Measurements from ENCODE around the gene FRMPD2. TPM values are rescaled to one million over a fixed set of nuclear protein-coding genes. Genes with fewer than 3 reads are reported as not detected.

Gene FRMPD2
- total and polyA plus RNA-seq, 2 donors (not counting 3 experiments of a cell fraction or from before 2014, with no cell fraction given): 0.42 TPM; not detected in 1

GRCh38 chr10:48210966-48211365 is 63.5 kb downstream of the FRMPD2 start:
- no peaks in the 10 kb centered on the region for H3K4me1 ChIP-seq (ENCODE audit: control insufficient read depth, extremely low read depth, insufficient read depth, low read length)
- no peak overlapping the region for H3K4me3 ChIP-seq (replicated peaks in 1 of 3; ENCODE audit: insufficient read depth in 1 of 3, low read depth in 1 of 3, low read length in 3 of 3)
- dilution Hi-C loops (cut with MboI; ENCODE audit: extremely low pct_ligation_motif_present, low sequenced_read_pairs): no loop called here
- intact Hi-C loops (cut with micrococcal nuclease): no loop called here
- POLR2A ChIA-PET: no interaction called here
- no peaks in the 10 kb centered on the region for H3K9me3 ChIP-seq (replicated peaks; ENCODE audit: control insufficient read depth, insufficient read depth, low read length)
- H3K79me2 ChIP-seq (ENCODE audit: control insufficient read depth, insufficient read depth, low read length): no peaks in the 10 kb centered on the region
- H3K27ac ChIP-seq (ENCODE audit: insufficient read depth, low read depth, low read length): no peak overlapping the region
- no peak overlapping the region for H3K9ac ChIP-seq (replicated peaks; ENCODE audit: extremely low read depth, insufficient read depth, low read length)
- FAIRE-seq: no peak
- CTCF ChIA-PET: no interaction called here
- H4K20me1 ChIP-seq (replicated peaks; ENCODE audit: control insufficient read depth, extremely low read depth, insufficient read depth, low read length): no peaks in the 10 kb centered on the region
- BruUV-seq (replicated peaks): no TSS peak
- no peaks in the 10 kb centered on the region for H3K36me3 ChIP-seq (ENCODE audit: control insufficient read depth in 2 of 2, extremely low read depth in 1 of 2, insufficient read depth in 2 of 2, low read length in 2 of 2)
- H3K4me2 ChIP-seq (ENCODE audit: insufficient read depth, low read length): no peak overlapping the region
- TF ChIP-seq MAX (IDR thresholded peaks at IDR 0.05; ENCODE audit: insufficient read depth, insufficient read length) (no peak), POLR2A (IDR thresholded peaks at IDR 0.05; ENCODE audit: low read depth, low read length) (no peak)
- H3K9me1 ChIP-seq (replicated peaks; ENCODE audit: control insufficient read depth, extremely low read depth, insufficient read depth, low read length): no peaks in the 10 kb centered on the region
- peaks cover 3% of the 10 kb centered on the region in 2 experiments for H3K27me3 ChIP-seq (ENCODE audit: control insufficient read depth in 2 of 2, insufficient read depth in 2 of 2, low read length in 2 of 2)
- no peak for DNase-seq (ENCODE audit: low read depth, low spot score)
- H2AFZ ChIP-seq (ENCODE audit: low read depth, low read length): no peak overlapping the region

GRCh38 chr10:48210391-48210790 is 64.1 kb downstream of the FRMPD2 start:
- no peaks in the 10 kb centered on the region for H3K36me3 ChIP-seq (ENCODE audit: control insufficient read depth in 2 of 2, extremely low read depth in 1 of 2, insufficient read depth in 2 of 2, low read length in 2 of 2)
- no peaks in the 10 kb centered on the region for H3K9me1 ChIP-seq (replicated peaks; ENCODE audit: control insufficient read depth, extremely low read depth, insufficient read depth, low read length)
- H3K4me3 ChIP-seq (replicated peaks in 1 of 3; ENCODE audit: insufficient read depth in 1 of 3, low read depth in 1 of 3, low read length in 3 of 3): no peak overlapping the region
- peaks cover 3 to 4% of the 10 kb centered on the region in 2 experiments for H3K27me3 ChIP-seq (ENCODE audit: control insufficient read depth in 2 of 2, insufficient read depth in 2 of 2, low read length in 2 of 2)
- H2AFZ ChIP-seq (ENCODE audit: low read depth, low read length): no peak overlapping the region
- CTCF ChIA-PET: no interaction called here
- intact Hi-C loops (cut with micrococcal nuclease): no loop called here
- no peaks in the 10 kb centered on the region for H3K79me2 ChIP-seq (ENCODE audit: control insufficient read depth, insufficient read depth, low read length)
- BruUV-seq (replicated peaks): no TSS peak
- dilution Hi-C loops (cut with MboI; ENCODE audit: extremely low pct_ligation_motif_present, low sequenced_read_pairs): no loop called here
- no peak for TF ChIP-seq MAX (IDR thresholded peaks at IDR 0.05; ENCODE audit: insufficient read depth, insufficient read length)
- no peak for TF ChIP-seq FOS (IDR thresholded peaks at IDR 0.05; ENCODE audit: borderline replicate concordance, insufficient read depth, low read length)
- TF ChIP-seq POLR2A (IDR thresholded peaks at IDR 0.05; ENCODE audit: low read depth, low read length): no peak
- no peak for TF ChIP-seq POLR2AphosphoS5 (IDR thresholded peaks at IDR 0.05; ENCODE audit: insufficient read depth, low read depth, low read length)
- TF ChIP-seq MYC (IDR thresholded peaks at IDR 0.05; ENCODE audit: low read depth, low read length): no peak
- no peak for TF ChIP-seq EZH2 (IDR thresholded peaks at IDR 0.05; ENCODE audit: borderline replicate concordance, low read depth, low read length, severe bottlenecking)
- TF ChIP-seq JUN (IDR thresholded peaks at IDR 0.05; ENCODE audit: borderline replicate concordance, insufficient read depth, insufficient read length, low read depth): no peak
- no peak for TF ChIP-seq GATA2 (IDR thresholded peaks at IDR 0.05; ENCODE audit: insufficient read depth, insufficient read length, low read depth, low read length)
- TF ChIP-seq CTCF (IDR thresholded peaks at IDR 0.05; ENCODE audit: extremely low read depth in 1 of 2, insufficient read depth in 1 of 2, low read depth in 1 of 2, low read length in 2 of 2): no peak
- no peak overlapping the region for H3K4me2 ChIP-seq (ENCODE audit: insufficient read depth, low read length)
- no peaks in the 10 kb centered on the region for H4K20me1 ChIP-seq (replicated peaks; ENCODE audit: control insufficient read depth, extremely low read depth, insufficient read depth, low read length)
- FAIRE-seq (no peak), DNase-seq (ENCODE audit: low read depth, low spot score) (no peak)
- no peaks in the 10 kb centered on the region for H3K9me3 ChIP-seq (replicated peaks; ENCODE audit: control insufficient read depth, insufficient read depth, low read length)
- H3K9ac ChIP-seq (replicated peaks; ENCODE audit: extremely low read depth, insufficient read depth, low read length): no peak overlapping the region
- POLR2A ChIA-PET: no interaction called here
- no peak overlapping the region for H3K27ac ChIP-seq (ENCODE audit: insufficient read depth, low read depth, low read length)
- no peaks in the 10 kb centered on the region for H3K4me1 ChIP-seq (ENCODE audit: control insufficient read depth, extremely low read depth, insufficient read depth, low read length)

Measured in endothelial cell of umbilical vein (primary cell).